GM19025 (cell line): ENCODE measurements around the gene TJAP1.
"Not testable (repeated sequence)": the region's sequence is repeated elsewhere in the genome, so short reads cannot be mapped to it uniquely, and the experiment has no call there.

Source experiments
- ATAC-seq: cut with Tn5 transposase; IDR thresholded peaks from one replicate; pipeline ENCODE4 v1.9.1; 2021; ENCODE audit warnings: mild to moderate bottlenecking, low read depth, moderate library complexity; ENCODE audit not compliant: unreplicated experiment

The TJAP1 gene

GRCh38 chr6:43521836-43522235, 44.5 kb downstream of the TJAP1 start:
- ATAC-seq, result no peak

- ATAC-seq, result no peak
Measured at GRCh38 chr6:43522547-43523261, 45.3 kb downstream of the TJAP1 start.

GRCh38 chr6:43523284-43523683, 45.9 kb downstream of the TJAP1 start:
- no peak for ATAC-seq

- no peak for ATAC-seq
Measured at GRCh38 chr6:43524483-43524961, 47.2 kb downstream of the TJAP1 start.

- no peak for ATAC-seq
Measured at GRCh38 chr6:43532201-43532600, 54.8 kb downstream of the TJAP1 start.

GRCh38 chr6:43538986-43539385, 61.6 kb downstream of the TJAP1 start:
- not testable (repeated sequence) for ATAC-seq

- ATAC-seq, result not testable (repeated sequence)
Measured at GRCh38 chr6:43539409-43539808, 62.0 kb downstream of the TJAP1 start.

GRCh38 chr6:43540507-43540906, 63.1 kb downstream of the TJAP1 start:
- ATAC-seq, result no peak

GRCh38 chr6:43541774-43542471, 64.6 kb downstream of the TJAP1 start:
- ATAC-seq, result no peak

- ATAC-seq, result no peak
Measured at GRCh38 chr6:43544461-43544860, 67.1 kb downstream of the TJAP1 start.

GRCh38 chr6:43547222-43547621, 69.9 kb downstream of the TJAP1 start:
- no peak for ATAC-seq
